ENCODE measurements around the gene TFF2.

Gene TFF2

DNA sequence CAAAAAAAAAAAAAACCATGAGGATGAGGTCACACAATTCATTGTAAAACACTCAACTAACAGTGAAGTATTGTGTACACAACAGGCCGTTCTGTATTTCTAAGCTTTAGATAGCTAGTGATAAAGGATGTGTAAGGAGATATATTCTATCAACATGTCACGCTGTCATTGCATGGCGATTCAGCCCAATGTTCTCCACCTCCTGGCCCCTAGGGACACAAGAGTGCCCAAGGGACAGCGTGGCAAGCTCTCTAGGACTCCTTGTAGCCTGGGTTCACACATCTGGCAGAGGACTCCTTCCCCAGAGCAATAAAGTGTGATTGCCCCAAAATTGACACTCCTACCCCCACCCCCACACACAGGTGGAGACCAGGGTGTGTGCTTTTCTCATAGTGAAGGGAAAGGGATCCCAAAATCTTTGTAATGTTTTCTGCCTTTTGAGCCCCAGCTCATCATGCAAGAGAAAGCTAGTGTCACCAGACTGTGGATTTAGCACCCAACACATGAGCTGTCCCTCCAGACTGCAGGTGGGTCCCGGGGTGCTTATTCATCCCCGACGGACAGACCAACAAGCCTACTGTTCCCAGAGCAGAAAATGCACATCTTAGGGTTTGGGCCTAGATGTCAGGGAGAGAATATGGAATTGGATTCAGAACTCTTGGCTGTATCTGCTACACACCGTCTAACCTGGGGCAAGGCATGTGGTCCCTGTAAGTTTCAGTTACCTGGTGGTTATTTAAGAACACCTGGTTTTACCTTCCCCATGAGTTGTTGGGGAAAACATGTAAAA, 33.6 kb upstream of the TFF2 start:
- DNase-seq (ENCODE audit: low read depth in 2 of 2): no peak

- DNase-seq (ENCODE audit: low read depth in 2 of 2): no peak
Measured at GRCh38 chr21:42383331-42383730, 32.5 kb upstream of the TFF2 start.

DNA sequence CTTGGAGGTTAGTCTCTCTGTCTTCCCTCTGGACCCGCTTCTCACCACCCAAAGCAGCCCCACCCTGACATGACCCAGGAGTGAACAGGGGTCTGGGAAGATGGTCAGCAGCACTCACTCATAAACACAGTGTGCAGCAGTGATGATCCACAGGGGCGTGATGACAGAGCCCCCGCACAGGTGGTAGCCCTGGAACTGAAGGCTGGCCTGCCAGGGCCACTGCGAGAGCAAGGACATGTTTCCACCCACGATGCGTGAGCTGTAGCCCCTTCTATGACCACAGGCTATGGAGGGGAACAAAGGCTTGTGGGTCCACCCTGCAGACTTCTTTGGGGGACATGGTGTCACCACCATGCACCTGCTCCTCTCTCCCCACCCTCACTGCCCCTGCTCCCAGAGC, 32.1 kb upstream of the TFF2 start:
- no peak for DNase-seq (ENCODE audit: low read depth in 2 of 2)

DNA sequence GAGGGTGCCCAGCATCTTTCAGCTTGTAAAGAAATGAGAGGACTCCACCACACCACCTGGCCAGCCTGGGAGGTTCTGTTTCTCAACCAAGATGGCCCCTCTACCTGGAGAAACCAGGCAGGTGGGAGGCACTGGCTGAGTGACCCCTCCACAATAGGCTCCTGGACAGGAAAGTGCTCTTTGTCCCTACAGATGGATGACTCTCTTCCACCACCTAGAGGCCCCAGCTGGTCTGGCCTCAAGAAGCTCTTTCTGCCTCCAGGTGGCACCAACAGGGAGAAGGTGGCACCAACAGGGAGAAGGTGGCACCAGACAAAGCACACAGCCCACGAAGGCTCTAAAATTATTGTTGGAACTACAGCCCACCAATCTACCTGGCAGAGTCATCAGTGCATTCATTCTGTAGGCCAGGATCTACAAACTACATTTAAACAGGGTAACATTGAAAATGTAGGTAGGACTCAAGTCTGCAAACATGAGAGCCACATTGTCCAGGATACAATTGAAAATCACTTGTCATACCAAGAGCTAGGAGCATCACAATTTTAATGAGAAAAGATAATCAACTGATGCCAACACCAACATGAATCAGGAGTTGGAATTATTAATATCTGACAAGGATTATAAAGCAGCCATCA, 30.7 kb upstream of the TFF2 start:
- no peak for DNase-seq (ENCODE audit: low read depth in 2 of 2)

GRCh38 chr21:42379426-42380215, 28.8 kb upstream of the TFF2 start:
- DNase-seq (ENCODE audit: low read depth in 2 of 2): no peak

DNA sequence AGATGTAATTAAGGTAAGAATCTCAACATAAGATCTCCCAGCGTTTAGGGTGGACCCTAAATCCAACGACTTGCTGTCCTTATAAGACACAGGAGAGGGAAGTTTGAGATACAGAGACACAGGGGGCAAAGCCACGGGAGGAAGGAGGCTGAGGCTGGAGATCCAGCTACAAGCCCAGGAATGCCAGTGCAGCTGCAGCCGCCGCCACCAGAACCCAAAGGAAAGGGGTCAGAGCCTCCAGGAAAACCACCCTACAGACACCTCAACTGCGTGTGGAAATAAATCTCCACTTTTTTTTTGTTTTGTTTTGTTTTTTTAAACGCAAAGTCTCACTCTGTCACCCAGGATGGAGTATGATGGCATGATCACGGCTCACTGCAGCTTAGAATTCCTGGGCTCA, 27.6 kb upstream of the TFF2 start:
- no peak for DNase-seq (ENCODE audit: low read depth in 2 of 2)

DNA sequence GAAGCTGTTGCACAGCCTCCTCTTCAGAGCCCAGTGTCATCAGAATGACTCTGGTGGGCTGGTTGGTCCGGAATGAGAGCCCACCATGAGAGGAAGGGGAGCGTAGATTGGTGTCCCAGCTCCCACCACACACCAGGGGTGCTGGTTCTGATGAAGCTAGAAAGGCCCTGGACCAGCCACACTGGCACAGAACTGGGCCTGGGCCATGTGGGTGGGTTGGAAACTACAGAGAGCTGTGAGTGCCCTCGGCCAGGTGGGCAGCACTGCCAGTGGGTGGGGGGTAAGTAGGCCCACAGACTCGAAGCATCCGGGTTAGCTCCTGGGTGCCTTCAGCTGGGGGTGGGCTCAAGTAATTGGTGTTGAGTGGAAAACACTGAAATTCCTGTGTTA, 27.2 kb upstream of the TFF2 start:
- DNase-seq (ENCODE audit: low read depth in 2 of 2): no peak

DNA sequence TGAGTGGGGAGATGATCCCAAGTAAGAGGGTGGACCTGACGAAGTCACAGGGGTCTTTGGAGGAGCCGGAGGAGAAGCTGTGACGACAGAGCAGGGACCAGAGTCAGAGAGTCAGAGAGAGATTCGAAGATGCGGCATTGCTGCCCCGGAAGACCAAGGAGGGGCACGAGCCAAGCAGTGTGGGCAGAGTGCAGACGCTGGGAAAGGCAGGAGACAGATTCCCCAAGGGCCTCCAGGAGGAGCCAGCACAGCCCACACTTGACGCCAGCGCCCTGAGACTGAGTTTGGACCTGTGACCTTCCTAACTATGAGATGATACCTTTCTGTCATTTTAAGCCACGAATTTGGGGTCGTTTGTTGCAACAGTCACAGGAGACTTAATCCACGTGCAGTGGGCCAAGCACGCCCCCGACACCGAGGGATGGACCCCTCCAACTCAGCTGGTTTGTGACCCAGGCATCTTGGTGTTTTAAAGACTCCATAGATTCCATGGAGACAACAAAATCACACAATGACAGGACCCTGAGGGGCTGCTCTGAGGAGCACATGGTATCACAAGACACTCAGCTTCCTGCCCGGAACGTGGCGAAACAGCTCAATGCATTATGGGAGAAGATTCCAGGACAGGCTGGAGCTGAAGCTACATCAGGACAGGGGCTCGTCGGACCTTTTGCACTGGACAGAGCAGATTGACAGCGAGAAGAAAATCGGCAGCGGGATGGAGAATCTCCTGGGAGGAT, 26.6 kb upstream of the TFF2 start:
- DNase-seq (ENCODE audit: low read depth in 2 of 2): no peak

- no peak for DNase-seq (ENCODE audit: low read depth in 2 of 2)
Measured at GRCh38 chr21:42376338-42376982, 25.7 kb upstream of the TFF2 start.

GRCh38 chr21:42375966-42376337, 25.2 kb upstream of the TFF2 start:
- no peak for DNase-seq (ENCODE audit: low read depth in 2 of 2)

- no peak for DNase-seq (ENCODE audit: low read depth in 2 of 2)
Measured at GRCh38 chr21:42375506-42375905, 24.7 kb upstream of the TFF2 start.

DNA sequence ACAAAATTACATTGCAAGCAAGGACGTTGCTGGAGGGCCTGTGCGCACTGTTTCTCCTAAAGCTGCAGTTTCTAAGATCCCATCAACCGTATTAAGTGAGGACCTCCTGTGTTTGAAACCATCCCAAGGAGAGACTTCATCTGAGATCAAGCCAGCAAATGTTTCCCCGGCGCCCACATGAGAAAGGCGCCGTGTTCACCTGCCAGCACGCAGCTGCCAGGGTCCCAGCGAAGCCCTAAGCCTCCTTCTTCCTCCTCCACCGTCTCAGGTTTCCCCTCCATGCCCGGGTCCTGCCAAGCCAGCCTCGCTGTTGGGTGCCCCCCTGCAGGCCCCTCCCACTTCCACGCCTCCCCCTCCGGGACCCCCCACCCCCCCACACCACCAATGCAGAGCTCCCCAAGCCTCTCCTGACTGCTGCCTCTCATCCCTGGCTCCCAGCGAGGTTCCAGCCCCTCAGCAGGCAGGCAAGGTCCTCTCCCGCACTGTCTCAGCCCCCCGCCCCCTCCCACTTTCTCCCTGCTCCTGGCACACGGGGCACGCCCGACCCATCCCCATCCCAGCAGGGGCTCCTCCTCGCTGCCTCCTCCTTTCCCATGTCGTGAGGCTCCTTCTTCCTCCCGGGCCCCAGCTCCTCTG, 24.2 kb upstream of the TFF2 start:
- no peak for DNase-seq (ENCODE audit: low read depth in 2 of 2)

GRCh38 chr21:42374457-42374856, 23.7 kb upstream of the TFF2 start:
- DNase-seq (ENCODE audit: low read depth in 2 of 2): no peak

- no peak for DNase-seq (ENCODE audit: low read depth in 2 of 2)
Measured at GRCh38 chr21:42373908-42374455, 23.2 kb upstream of the TFF2 start.

DNA sequence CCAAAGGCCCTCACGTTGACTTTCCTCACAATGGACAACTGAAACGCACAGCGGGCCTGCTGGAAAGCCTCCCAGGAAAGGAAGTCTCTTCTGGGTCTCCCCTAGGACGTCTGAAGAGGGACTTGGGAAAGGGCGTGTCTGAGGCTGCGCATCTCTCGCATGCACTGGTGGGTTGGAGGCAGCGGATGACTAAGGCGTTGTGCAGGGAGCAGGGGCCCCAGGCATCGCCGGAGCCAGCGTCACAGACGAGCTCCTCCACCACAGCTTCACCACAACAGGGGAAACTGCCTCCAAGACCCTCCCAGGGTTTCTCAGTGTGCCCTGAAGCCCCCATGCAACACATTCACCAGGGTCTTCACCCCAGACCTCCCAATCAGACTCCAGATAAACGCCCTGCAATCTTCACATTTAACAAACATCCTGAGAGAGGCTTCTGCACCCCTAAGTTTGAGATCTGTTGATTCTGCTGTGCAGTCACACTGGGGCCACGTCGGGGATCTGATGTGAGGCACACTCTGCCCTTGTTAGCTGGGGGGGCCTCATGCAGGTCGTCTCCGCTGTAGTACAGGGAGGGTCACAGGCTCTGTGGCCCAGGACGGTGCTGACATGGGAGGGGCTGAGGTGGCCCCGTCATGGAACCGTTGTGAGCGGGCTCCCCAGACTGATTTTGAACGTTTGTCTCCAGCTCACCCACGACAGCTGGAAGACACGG, 22.6 kb upstream of the TFF2 start:
- DNase-seq (ENCODE audit: low read depth in 2 of 2): peak in 1 of 2 donors; percentile 32

DNA sequence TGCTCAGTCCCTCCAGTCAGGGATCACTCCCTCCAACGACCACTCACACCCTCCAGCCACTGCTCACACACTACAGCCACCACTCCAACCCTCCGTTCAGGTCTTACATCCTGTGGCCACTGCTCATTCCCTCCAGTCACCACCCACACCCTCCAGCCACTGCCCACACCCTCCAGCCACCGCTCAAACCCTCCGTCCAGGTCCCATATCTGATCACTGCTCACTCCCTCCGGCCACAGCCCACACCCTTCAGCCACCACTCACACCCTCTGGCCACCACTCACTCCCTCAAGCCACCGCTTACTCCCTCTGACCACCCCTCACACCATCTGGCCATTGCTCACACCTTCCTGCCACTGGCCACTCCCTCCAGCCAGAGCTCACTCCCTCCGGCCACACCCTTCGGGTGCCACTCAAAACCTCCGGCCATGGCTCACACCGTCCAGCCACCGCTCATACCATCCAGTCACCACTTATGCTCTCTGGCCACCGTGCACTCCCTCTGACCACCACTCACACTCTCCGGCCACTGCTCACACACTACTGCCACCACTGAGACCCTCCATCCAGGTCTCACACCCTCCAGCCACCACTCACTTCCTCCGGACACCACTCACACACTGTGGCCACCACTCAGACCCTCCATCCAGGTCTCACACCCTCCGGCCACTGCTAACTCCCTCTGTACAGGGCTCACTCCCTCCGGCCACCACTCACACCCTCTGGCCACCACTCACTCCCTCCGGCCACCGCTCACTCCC, 20.3 kb upstream of the TFF2 start:
- DNase-seq (ENCODE audit: low read depth in 2 of 2): no peak

DNA sequence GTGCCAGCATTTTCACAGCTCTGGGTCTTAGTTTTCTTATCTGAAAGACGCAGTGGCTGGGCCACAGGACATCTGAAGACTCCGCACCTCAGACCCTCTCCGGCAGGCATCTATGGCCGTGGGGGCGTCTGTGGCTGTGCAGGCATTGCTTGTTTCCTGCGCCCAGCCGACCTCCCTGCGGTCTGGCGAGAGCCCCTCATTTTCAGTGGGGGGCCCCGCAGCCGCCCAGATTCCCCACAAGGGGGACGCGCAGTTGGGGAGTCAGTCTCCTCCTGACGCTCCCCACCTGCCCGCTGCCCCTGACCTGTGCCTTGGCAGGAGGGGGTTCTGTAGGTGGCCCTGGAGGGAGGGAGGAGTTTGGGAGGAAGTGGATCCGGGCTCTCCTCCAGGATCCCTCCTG, 19.0 kb upstream of the TFF2 start:
- no peak for DNase-seq (ENCODE audit: low read depth in 2 of 2)

DNA sequence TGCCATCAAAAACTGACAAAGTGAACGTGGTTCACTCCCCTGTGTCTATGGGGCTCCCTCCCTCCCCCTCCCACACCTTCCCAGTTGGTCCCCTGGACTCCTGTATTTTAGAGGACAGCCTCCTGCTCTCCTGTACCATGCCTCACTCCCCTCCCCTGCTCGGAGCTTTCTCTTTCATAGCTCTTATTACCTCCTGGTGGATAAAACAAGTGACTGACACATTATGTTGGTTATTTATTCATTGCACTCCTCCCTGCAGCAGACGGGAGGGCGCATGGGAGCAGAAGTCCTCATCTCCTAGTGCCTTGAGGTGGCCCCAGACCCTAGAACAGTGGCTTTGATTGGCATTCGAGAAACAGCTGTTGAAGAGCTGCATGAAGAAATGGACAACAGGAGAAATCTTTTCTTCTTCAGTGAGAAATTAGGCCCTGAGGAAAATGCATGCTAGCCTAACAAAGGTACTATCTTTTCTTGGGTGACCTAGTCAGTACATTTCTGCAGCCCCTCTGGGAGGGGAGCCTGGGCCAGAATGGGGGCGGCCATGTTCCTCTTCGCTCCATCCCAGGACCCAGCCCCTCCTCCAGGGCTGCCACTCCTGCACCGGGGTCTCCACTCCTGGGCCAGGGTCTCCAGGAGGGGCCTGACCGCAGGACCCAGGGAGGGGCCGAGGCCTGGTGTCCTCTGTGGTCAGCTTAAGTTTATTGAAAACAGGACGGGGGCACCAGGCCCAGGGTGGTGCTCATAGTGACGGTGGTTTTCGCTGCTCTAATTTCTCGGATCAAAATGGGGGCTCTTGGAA, 16.8 kb upstream of the TFF2 start:
- no peak for DNase-seq (ENCODE audit: low read depth in 2 of 2)

Data from stimulated activated CD4-positive, alpha-beta T cell treated with anti-CD3 and anti-CD28 coated beads, Interleukin-4, amount 100 ng/mL, for 48 hours (primary cell).